Thyroid gland (tissue), 4 donors: Measurements from ENCODE around the gene GRAMD1B. TPM values are rescaled to one million over a fixed set of nuclear protein-coding genes. Genes with fewer than 3 reads are reported as not detected.

Source experiments
- DNase-seq, 2 donors: peaks; one replicate each; pipeline ENCODE4 v3.0.0-alpha.2; 2019
- H3K27ac ChIP-seq, 3 donors: fragments of 200-600 bp; sonication (generic); 1 replicate in 2 of 3; 2 replicates in 1 of 3; pipeline ENCODE4 v1.5.1; 2016 to 2019; ENCODE audit warnings: mild to moderate bottlenecking in 1 of 3, moderate library complexity in 1 of 3
- H3K27me3 ChIP-seq: fragments of 200-600 bp; sonication (generic); one replicate; pipeline ENCODE4 v1.5.1; 2019
- H3K36me3 ChIP-seq, 2 donors: fragments of 200-600 bp; sonication (generic); one replicate each; pipeline ENCODE4 v1.5.1; 2016 to 2019
- H3K4me1 ChIP-seq, 2 donors: fragments of 200-600 bp; sonication (generic); one replicate each; pipeline ENCODE4 v1.5.1; 2017 to 2019
- H3K4me3 ChIP-seq, 3 donors: fragments of 200-600 bp; sonication (generic); replicated peaks in 1 of 3; 1 replicate in 2 of 3; 2 replicates in 1 of 3; pipeline ENCODE4 v1.5.1; 2016; ENCODE audit warnings: mild to moderate bottlenecking in 1 of 3
- H3K9me3 ChIP-seq: fragments of 200-600 bp; sonication (generic); one replicate; pipeline ENCODE4 v1.5.1; 2017
- POLR2A ChIP-seq, 2 donors: fragments of 450-650 bp; IDR thresholded peaks; one replicate each; pipeline ENCODE4 v1.6.1; 2017; ENCODE audit warnings: antibody characterized with exemption in 2 of 2, mild to moderate bottlenecking in 2 of 2, moderate library complexity in 1 of 2
- WGBS, 2 donors: methylation state at CpG; one replicate each; pipeline ENCODE4 v1.1.5; 2017; 5-methylcytosine and 5-hydroxymethylcytosine counted together
- intact Hi-C: fragments of 100-400 bp; cut with DNase I; formaldehyde crosslinking; loops from one replicate; pipeline ENCODE4 v1.15.1; 2023
- total RNA-seq, 4 donors: library from RNA; depleted of rRNA; stranded (reverse); fragments of >200 nt; gene quantifications; one replicate each; pipeline ENCODE4 v1.2.3, GENCODE V29; 2016
- TF ChIP-seq, protein P1 (sequence below), 6 experiments: fragments of 200-600 bp in 3 of 6; fragments of 450-650 bp in 3 of 6; sonication (generic) in 3 of 6; IDR thresholded peaks; one replicate each; pipeline ENCODE4 v1.5.1; 2016 to 2019; ENCODE audit warnings: antibody characterized with exemption in 6 of 6, mild to moderate bottlenecking in 2 of 6, inconsistent platforms in 1 of 6, moderate library complexity in 1 of 6

GRAMD1B gene
- total RNA-seq, 4 donors from 2014 or later, result 7.0 to 22.7 (median 9.2) TPM

DNA sequence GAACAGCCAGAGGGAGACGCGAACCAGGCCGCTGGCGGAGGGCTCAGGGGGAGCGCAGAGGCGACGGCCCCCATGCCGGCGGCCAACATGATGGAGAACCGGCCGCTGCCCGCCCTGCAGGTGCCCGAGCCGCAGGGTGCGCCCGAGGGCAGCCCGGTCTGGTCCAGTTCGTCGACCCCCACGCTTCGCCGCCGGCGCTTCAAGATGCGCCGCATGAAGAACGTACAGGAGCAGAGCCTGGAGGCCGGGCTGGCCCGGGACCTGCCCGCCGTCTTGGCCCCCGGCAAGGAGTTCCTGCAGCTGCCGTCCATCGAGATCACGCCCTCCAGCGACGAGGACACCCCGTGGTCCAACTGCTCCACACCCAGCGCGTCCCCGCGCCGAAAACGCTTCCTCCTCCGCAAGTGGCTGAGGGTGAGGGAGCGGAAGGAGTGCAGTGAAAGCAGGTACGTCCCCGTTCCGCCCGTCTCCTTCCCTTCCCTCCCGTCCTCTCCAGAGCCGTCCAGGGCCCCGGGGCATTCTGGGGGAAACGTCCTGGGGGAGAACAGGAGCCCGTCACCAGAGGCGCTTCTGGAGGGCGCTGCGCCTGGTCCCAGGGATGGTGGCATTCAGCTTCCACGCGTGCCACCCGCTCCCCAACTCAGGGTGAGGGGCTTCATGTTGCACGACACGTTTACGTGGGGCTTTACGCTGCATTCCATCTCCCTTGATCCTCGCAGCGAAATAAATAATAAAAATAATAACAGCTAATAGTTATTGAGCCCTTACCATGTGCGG is 840 bp downstream of the GRAMD1B start:
- TF ChIP-seq, protein P1, sequence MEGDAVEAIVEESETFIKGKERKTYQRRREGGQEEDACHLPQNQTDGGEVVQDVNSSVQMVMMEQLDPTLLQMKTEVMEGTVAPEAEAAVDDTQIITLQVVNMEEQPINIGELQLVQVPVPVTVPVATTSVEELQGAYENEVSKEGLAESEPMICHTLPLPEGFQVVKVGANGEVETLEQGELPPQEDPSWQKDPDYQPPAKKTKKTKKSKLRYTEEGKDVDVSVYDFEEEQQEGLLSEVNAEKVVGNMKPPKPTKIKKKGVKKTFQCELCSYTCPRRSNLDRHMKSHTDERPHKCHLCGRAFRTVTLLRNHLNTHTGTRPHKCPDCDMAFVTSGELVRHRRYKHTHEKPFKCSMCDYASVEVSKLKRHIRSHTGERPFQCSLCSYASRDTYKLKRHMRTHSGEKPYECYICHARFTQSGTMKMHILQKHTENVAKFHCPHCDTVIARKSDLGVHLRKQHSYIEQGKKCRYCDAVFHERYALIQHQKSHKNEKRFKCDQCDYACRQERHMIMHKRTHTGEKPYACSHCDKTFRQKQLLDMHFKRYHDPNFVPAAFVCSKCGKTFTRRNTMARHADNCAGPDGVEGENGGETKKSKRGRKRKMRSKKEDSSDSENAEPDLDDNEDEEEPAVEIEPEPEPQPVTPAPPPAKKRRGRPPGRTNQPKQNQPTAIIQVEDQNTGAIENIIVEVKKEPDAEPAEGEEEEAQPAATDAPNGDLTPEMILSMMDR (IDR thresholded peaks at IDR 0.05), result no peak
- peak in 1 of 2 donors; percentile 30 for TF ChIP-seq POLR2A (IDR thresholded peaks at IDR 0.05)
- DNase-seq, result peak; percentile 63 to 69
- Histone ChIP-seq H3K9me3 (no peaks in the 10 kb centered on the region), H3K27ac (peak overlapping the region; percentile 31 to 84 (median 54)), H3K36me3 (no peaks in the 10 kb centered on the region), H3K4me1 (peaks cover 0 to 5% of the 10 kb centered on the region in 2 donors), H3K4me3 (peak overlapping the region; percentile 32 to 71 (median 68)), H3K27me3 (no peaks in the 10 kb centered on the region)
- 7 to 9% methylated on average over 22 to 40 of the region's 68 CpGs for WGBS, 2 donors
- intact Hi-C loops, result no loop called here

DNA sequence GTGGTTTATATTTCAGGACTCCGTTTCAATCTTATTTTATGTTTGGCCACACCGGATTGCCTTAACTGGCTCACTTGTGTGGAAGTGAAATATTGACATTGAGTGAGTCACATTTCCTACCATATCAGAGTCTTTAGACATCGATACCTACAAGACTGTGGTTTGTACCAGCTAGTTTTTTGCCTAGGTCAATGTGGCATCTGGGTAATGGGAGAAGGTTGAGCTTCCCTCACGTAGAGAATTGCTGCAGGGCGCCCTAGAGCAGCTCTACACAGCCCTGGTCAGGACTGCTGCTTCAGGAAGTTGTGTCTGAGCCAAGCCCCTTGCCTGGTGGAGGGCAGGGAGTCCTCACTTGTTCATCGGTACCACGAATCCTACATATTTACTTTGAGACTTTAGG is 1.6 kb downstream of the GRAMD1B start:
- Histone ChIP-seq H3K9me3 (no peaks in the 10 kb centered on the region), H3K36me3 (no peaks in the 10 kb centered on the region), H3K27me3 (no peaks in the 10 kb centered on the region), H3K27ac (no peak overlapping the region), H3K4me3 (no peak overlapping the region), H3K4me1 (peaks cover 0 to 5% of the 10 kb centered on the region in 2 donors)
- TF ChIP-seq, protein P1 (IDR thresholded peaks at IDR 0.05), result no peak
- no peak for TF ChIP-seq POLR2A (IDR thresholded peaks at IDR 0.05)
- intact Hi-C loops, result no loop called here
- 77 to 81% methylated on average over 7 of the region's 7 CpGs for WGBS, 2 donors
- DNase-seq, result no peak

DNA sequence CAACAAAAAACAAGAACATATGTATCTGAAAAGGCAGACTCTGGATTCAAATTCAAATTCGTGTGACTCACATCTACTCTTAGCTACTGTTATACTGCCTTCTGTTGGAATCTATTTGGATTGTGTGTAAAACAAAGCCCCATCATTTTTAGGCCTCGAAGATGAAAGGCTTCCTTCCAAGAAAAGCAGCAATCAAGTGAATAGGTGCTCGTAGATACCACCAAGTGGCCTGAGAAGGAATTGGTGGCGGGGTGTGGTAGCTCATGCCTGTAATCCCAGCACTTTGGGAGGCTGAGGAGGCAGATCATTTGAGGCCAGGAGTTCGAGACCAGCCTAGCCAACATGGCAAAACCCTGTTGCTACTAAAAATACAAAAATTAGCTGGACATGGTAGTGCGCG is 4.2 kb downstream of the GRAMD1B start:
- Histone ChIP-seq H3K27me3 (no peaks in the 10 kb centered on the region), H3K4me1 (peaks cover 0 to 14% of the 10 kb centered on the region in 2 donors), H3K27ac (no peak overlapping the region), H3K36me3 (no peaks in the 10 kb centered on the region), H3K4me3 (no peak overlapping the region), H3K9me3 (no peaks in the 10 kb centered on the region)
- TF ChIP-seq, protein P1 (IDR thresholded peaks at IDR 0.05), result peak in 1 of 6 experiments; percentile 18
- no peak for TF ChIP-seq POLR2A (IDR thresholded peaks at IDR 0.05)
- intact Hi-C loops, result no loop called here
- no peak for DNase-seq
- 86 to 87% methylated on average over 7 of the region's 7 CpGs for WGBS, 2 donors

DNA sequence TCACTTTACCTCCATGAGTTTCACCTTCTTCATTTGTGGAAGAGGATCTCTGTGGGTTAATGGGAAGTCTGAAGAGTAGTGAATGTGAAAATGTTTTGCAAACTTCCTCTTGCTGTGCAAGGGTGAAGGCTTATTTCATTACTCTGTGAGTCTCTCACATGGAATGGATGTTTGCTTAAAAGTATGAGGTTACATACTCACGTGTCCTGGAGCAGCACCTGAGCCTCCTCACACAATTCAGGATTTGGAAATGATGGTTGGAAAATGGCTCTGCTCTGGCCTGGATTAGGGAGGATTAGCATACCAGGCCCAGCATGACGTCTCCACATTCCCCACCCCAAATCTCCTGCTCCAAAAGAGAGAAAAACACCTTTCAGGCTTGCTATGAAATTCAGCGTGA is 4.8 kb downstream of the GRAMD1B start:
- TF ChIP-seq, protein P1 (IDR thresholded peaks at IDR 0.05), result no peak
- no peak for TF ChIP-seq POLR2A (IDR thresholded peaks at IDR 0.05)
- H3K9me3 ChIP-seq, result no peaks in the 10 kb centered on the region
- peaks cover 0 to 14% of the 10 kb centered on the region in 2 donors for H3K4me1 ChIP-seq
- no peak overlapping the region for H3K27ac ChIP-seq
- intact Hi-C loops, result no loop called here
- no peaks in the 10 kb centered on the region for H3K27me3 ChIP-seq
- no peak for DNase-seq
- no peak overlapping the region for H3K4me3 ChIP-seq
- WGBS, 2 donors, result 85 to 90% methylated on average over 3 of the region's 3 CpGs
- no peaks in the 10 kb centered on the region for H3K36me3 ChIP-seq

DNA sequence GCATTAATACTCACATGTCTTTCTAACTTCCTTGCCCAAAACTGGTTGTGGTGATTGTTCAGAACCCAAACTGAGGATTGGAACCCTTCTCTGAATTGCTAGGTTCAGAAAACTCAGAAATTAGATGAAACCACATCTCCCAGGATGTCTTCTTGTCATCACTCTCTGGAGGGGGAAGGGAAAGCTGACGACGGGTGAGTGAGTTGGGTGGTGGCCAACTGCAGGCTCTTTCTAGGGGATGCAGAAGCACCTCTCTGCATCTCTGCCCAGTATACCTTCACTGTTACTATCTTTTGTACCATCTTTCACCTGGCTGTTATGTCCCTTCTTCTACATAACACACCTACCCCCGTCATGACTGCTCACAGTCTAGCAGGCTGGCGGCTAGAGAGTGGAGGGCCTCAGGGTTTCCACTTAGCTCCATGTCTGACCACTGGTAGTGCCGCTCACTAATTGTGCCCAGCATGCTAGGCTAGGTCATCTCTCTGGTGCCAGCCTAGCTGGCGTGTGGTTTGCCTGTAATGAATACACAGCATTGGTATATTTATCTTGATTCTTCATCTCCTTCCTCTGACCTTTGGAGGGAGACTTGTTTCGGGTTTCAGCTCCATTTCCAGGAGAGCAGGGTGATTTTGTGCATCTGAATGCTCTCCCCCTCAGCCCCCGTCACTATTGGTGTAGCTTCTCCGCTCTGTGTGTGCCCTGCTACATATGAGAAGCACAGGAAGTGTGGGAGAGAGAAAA is 7.3 kb downstream of the GRAMD1B start:
- Histone ChIP-seq H3K4me3 (no peak overlapping the region), H3K36me3 (no peaks in the 10 kb centered on the region), H3K27ac (no peak overlapping the region), H3K9me3 (no peaks in the 10 kb centered on the region), H3K4me1 (peaks cover 0 to 22% of the 10 kb centered on the region in 2 donors), H3K27me3 (no peaks in the 10 kb centered on the region)
- 86 to 92% methylated on average over 9 of the region's 9 CpGs for WGBS, 2 donors
- DNase-seq, result no peak
- TF ChIP-seq POLR2A (IDR thresholded peaks at IDR 0.05), result no peak
- TF ChIP-seq, protein P1 (IDR thresholded peaks at IDR 0.05), result no peak
- intact Hi-C loops, result no loop called here
